HG03103 (cell line): ENCODE measurements around the gene BDP1.
"Not testable (repeated sequence)": the region's sequence is repeated elsewhere in the genome, so short reads cannot be mapped to it uniquely, and the experiment has no call there.

Source experiments
- ATAC-seq: cut with Tn5 transposase; IDR thresholded peaks from one replicate; pipeline ENCODE4 v1.9.1; 2021; ENCODE audit warnings: low read depth; ENCODE audit not compliant: unreplicated experiment

BDP1 gene

DNA sequence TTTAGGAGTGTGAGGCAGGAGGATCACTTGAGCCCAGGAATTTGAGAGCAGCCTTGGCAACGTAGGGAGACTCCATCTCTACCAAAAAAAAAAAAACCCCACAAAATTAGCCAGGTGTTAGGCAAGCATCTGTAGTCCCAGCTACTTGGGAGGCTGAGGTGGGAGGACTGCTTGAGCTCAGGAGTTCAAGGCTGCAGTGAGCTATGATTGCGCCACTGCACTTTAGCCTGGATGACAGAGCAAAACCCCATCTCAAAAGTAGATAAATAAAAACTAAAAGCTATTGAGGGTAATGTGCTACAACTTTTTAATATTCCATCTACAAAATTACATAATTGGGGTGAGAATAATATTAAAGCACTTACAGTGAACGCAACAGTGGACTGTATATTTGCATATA lies 5.9 kb downstream of the BDP1 start:
- no peak for ATAC-seq

DNA sequence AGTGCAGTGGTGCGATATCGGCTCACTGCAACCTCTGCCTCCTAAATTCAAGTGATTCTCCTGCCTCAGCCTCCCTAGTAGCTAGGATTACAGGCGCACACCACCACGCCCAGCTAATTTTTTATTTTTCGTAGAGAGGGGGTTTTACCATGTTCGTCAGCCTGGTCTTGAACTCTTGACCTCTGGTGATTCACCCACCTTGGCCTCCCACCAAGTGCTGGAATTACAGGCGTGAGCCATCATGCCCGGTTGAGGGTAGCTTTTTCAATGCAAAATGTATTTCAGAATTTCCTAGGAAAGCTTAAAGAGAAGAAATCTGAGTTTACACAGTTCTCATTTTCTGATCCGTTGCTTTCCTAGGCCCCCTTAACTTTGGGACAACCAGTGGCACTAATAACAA lies 15.7 kb downstream of the BDP1 start:
- no peak for ATAC-seq

- no peak for ATAC-seq
Measured at GRCh38 chr5:71475788-71476384, 20.4 kb downstream of the BDP1 start.

DNA sequence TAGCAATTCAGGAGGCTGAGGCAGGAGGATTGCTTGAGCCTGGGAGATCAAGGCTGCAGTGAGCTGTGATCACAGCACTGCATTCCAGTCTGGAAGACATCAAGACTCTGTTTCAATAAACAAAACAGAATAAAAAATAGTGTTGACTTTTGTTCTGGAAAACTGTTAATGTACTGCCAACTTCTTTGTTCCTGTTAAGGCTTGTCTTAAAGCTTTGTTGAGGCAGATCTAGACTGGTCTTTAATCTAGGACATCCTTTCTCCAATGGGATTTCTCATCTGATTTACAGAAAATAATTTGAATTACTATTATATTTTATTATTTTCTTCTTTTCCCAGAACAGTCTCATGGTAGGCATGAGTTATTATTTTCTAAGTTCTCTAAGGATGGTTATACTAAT lies 26.0 kb downstream of the BDP1 start:
- no peak for ATAC-seq

DNA sequence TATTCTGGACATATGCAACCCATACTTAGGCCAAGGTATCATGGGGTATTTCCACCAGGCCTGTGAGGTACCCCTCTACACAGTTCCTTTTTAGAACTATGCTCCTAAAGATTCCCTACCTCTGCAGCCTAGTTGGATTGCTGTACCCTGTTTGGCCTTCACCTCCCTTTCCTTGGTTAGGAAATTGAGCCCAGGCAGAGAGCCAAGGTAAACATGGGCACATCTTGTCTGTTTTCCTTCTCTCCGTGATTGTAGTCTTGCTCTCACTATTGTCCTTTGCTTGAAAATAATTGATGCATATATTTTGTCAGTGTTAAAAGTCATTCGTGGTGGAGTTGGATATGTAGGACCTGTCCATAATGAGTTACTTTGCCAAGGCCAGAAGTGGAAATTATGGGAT lies 26.7 kb downstream of the BDP1 start:
- no peak for ATAC-seq

GRCh38 chr5:71483355-71483754 lies 27.9 kb downstream of the BDP1 start:
- ATAC-seq: no peak

DNA sequence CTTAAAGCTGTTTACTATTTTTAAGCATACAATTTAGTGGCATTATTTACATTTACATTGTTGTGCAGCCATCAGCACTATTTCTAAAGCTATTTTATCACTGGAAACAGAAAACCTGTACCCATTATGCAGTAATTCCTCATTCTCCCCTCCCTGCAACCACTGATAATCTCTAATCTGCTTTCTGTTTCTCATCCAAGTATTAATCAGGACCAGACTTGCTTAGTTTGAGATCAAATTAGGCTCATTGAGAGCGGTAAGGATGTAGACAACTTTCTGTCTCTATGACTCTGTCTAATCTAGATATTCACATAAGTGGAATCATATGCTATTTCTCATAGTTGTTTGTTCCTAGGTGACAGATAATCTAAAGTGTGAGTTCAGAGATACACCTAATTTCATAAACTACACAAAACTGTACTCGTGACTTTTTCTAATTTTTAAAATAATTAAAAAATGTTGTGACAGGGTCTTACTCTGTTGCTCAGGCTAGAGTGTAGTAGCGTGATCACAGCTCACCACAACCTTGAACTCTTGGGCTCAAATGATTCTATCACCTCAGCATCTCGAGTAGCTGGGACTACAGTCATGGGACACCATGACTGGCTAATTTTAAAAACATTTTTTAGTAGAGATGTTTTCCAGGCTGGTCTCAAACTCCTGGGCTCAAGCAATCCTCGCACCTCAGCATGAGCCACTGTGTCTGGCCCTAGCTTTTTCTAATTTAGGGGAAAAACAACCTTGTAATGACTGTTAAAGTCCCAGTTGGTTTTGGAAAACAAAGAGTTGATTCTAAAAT lies 37.6 kb downstream of the BDP1 start:
- no peak for ATAC-seq

GRCh38 chr5:71494202-71494601 lies 38.8 kb downstream of the BDP1 start:
- ATAC-seq: not testable (repeated sequence)

GRCh38 chr5:71498756-71499155 lies 43.3 kb downstream of the BDP1 start:
- not testable (repeated sequence) for ATAC-seq

DNA sequence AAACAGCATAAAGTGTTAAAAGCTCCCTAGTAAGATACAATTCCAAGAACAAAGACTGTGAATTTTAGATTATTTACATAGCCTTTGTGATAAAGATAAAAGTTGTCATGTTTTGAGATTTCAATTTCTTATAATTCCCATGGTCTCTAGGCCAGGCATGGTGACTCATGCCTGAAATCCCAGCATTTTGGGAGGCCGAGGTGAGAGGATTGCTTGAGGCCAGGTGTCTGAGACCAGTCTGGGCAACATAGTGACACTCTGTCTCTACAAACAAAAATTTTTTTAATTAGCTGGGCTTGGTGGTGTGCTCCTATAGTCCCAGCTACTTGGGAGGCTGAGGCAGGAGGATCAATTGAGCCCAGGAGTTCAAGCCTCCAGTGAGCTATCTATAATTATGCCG lies 48.1 kb downstream of the BDP1 start:
- no peak for ATAC-seq

- no peak for ATAC-seq
Measured at GRCh38 chr5:71522151-71522550, 66.7 kb downstream of the BDP1 start.

DNA sequence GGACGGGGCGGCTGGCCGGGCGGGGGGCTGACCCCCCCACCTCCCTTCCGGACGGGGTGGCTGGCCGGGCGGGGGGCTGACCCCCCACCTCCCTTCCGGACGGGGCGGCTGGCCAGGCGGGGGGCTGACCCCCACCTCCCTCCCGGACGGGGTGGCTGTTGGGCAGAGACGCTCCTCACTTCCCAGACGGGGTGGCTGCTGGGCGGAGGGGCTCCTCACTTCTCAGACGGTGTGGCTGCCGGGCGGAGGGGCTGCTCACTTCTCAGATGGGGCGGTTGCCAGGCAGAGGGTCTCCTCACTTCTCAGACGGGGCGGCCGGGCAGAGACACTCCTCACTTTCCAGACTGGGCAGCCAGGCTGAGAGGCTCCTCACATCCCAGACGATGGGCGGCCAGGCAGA lies 70.2 kb downstream of the BDP1 start:
- not testable (repeated sequence) for ATAC-seq

GRCh38 chr5:71528206-71528605 lies 72.8 kb downstream of the BDP1 start:
- no peak for ATAC-seq

- ATAC-seq: no peak
Measured at GRCh38 chr5:71529682-71530081, 74.2 kb downstream of the BDP1 start.

DNA sequence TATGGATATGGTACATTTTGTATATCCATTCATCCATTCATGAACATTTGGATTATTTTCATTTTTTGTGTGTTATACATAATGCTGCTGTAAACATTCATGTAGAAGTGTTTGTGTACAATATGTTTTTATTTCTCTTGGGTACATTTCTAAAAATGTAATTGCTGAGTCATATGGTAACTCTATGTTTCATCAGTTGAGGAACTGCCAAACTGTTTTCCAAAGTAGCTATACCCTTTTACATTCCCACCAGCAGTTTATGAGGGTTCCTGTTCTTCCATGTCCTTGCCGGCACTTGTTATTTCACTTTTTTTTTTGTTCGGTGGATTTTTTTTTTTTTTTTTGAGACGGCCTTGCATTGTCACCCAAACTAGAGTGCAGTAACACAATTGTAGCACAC lies 77.7 kb downstream of the BDP1 start:
- no peak for ATAC-seq

- ATAC-seq: no peak
Measured at GRCh38 chr5:71533615-71534014, 78.2 kb downstream of the BDP1 start.

GRCh38 chr5:71537687-71538086 lies 82.2 kb downstream of the BDP1 start:
- ATAC-seq: no peak

GRCh38 chr5:71550885-71551284 lies 95.4 kb downstream of the BDP1 start:
- not testable (repeated sequence) for ATAC-seq

DNA sequence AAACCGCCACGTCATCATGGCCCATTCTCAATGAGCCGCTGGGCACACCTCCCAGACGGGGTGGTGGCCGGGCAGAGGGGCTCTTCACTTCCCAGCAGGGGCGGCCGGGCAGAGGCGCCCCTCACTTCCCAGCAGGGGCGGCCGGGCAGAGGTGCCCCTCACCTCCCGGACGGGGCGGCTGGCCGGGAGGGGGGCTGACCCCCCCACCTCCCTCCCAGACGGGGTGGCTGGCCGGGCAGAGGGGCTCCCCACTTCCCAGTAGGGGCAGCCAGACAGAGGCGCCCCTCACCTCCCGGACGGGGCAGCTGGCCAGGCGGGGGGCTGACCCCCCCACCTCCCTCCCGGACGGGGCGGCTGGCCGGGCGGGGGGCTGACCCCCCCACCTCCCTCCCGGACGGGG lies 96.1 kb downstream of the BDP1 start:
- not testable (repeated sequence) for ATAC-seq

DNA sequence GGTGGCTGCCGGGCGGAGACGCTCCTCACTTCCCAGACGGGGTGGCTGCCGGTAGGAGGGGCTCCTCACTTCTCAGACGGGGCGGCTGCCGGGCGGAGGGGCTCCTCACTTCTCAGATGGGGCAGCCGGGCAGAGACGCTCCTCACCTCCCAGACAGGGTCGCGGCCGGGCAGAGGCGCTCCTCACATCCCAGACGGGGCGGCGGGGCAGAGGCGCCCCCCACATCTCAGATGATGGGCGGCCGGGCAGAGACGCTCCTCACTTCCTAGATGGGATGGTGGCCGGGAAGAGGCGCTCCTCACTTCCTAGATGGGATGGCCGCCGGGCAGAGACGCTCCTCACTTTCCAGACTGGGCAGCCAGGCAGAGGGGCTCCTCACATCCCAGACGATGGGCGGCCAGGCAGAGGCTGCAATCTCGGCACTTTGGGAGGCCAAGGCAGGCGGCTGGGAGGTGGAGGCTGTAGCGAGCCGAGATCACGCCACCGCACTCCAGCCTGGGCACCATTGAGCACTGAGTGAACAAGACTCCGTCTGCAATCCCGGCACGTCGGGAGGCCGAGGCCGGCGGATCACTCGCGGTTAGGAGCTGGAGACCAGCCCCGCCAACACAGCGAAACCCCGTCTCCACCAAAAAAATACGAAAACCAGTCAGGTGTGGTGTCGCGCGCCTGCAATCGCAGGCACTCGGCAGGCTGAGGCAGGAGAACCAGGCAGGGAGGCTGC lies 96.7 kb downstream of the BDP1 start:
- not testable (repeated sequence) for ATAC-seq

DNA sequence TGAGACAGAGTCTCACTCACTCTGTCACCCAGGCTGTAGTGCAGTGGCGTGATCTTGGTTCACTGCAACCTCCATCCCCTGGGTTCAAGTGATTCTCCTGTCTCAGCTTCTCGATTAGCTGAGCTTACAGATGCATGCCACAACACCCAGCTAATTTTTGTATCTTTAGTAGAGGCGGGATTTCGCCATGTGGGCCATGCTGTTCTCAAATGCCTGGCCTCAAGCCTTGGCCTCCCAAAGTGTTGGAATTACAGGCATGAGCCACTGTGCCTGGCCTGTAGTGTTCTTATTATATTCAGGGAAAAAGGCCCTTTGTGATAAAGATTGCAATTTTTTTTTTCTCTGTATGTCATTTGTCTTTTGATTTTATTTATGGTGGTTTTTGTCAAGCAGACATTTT lies 107.7 kb downstream of the BDP1 start:
- no peak for ATAC-seq

DNA sequence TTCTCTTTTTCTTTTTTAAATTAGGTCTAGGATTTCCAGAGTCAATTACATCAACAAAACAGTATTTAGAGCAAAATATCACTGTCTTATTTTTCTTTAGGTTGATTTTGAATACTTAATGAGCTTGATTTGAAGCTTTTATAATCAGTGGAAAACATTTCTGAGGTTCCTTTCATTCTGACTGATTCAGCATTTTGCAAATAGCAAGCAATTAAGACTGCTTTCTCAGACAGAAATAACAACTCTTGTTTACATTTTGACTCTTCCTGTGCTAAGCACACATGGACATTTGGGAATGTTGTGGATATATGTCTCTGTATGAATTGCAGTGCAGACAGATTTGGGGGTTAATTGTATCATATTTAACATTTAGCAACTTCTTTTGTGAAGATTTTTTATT lies 109.4 kb downstream of the BDP1 start:
- no peak for ATAC-seq
